K562 (cell line): ENCODE results near the gene BOD1L2. TPM values are rescaled to one million over a fixed set of nuclear protein-coding genes. Genes with fewer than 3 reads are reported as not detected.

Experiments
- ATF7 ChIP-seq: fragments of 450-650 bp; IDR thresholded peaks from 2 replicates; pipeline ENCODE4 v1.7.1; 2014; ENCODE audit warnings: mild to moderate bottlenecking, moderate library complexity
- BACH1 ChIP-seq: fragments of 200-800 bp; sonication (Bioruptor generic); IDR thresholded peaks from 2 replicates; pipeline ENCODE4 v1.6.1; 2016; ENCODE audit warnings: missing genetic modification characterization, missing compliant biosample characterization
- BRF2 ChIP-seq: IDR thresholded peaks from 3 replicates; pipeline ENCODE4 v1.6.1; 2011; ENCODE audit warnings: borderline replicate concordance, mild to moderate bottlenecking; ENCODE audit not compliant: insufficient read length, insufficient read depth
- CCNT2 ChIP-seq: IDR thresholded peaks from 2 replicates; pipeline ENCODE4 v1.6.1; 2011; ENCODE audit warnings: borderline replicate concordance, low read depth, mild to moderate bottlenecking, moderate library complexity, mixed read lengths, low read length; ENCODE audit not compliant: insufficient read length; ENCODE audit errors: extremely low read depth
- DNMT1 ChIP-seq: fragments of 450-650 bp; IDR thresholded peaks from 2 replicates; pipeline ENCODE4 v1.6.1; 2016; ENCODE audit warnings: antibody characterized with exemption, mild to moderate bottlenecking
- IFI16 ChIP-seq: fragments of 250-450 bp; sonication (Bioruptor Pico); IDR thresholded peaks from 2 replicates; pipeline ENCODE4 v2.1.2; 2022; ENCODE audit warnings: mild to moderate bottlenecking, inconsistent platforms
- JUND ChIP-seq, 2 experiments: IDR thresholded peaks; 2 replicates in 1 of 2; 3 replicates in 1 of 2; pipeline ENCODE4 v1.6.1; 2011; ENCODE audit warnings: borderline replicate concordance in 2 of 2, low read depth in 2 of 2, low read length in 2 of 2, improper control_type of control experiment in 1 of 2, missing biosample characterization in 1 of 2, missing genetic modification characterization in 1 of 2, missing genetic modification reagents in 1 of 2
- PPARD ChIP-seq: fragments of 250-450 bp; sonication (Bioruptor Pico); IDR thresholded peaks from 2 replicates; pipeline ENCODE4 v1.8.0; 2022; ENCODE audit warnings: inconsistent platforms, mild to moderate bottlenecking, moderate library complexity
- RBM39 ChIP-seq: fragments of 200-400 bp; formaldehyde crosslinking; optimal IDR thresholded peaks from 2 replicates; pipeline ENCODE3; 2018; ENCODE audit warnings: low read depth, low read length
- SAFB2 ChIP-seq: fragments of 200-400 bp; formaldehyde crosslinking; IDR thresholded peaks from 2 replicates; pipeline ENCODE4 v1.6.1; 2018; ENCODE audit warnings: borderline replicate concordance, low read length, low read depth, moderate library complexity; ENCODE audit not compliant: severe bottlenecking
- SMAD3 ChIP-seq: fragments of 450-650 bp; formaldehyde crosslinking; conservative IDR thresholded peaks from 2 replicates; pipeline ENCODE4 v1.4.0; 2020; ENCODE audit warnings: mild to moderate bottlenecking
- STAG1 ChIP-seq: sonication (generic); formaldehyde crosslinking; IDR thresholded peaks from 2 replicates; pipeline ENCODE4 v1.5.0; 2020; ENCODE audit warnings: missing genetic modification reagents, borderline replicate concordance
- TEAD4 ChIP-seq, 2 experiments: sonication (generic) in 1 of 2; formaldehyde crosslinking in 1 of 2; IDR thresholded peaks; 2 replicates each; pipeline versions ENCODE4 v1.6.1 to v1.8.0; 2012 to 2022; ENCODE audit warnings: borderline replicate concordance in 1 of 2, inconsistent platforms in 1 of 2, low read length in 1 of 2, mild to moderate bottlenecking in 1 of 2, missing genetic modification reagents in 1 of 2
- ZNF24 ChIP-seq: fragments of 450-650 bp; IDR thresholded peaks from 2 replicates; pipeline ENCODE4 v1.6.1; 2016
- ZNF696 ChIP-seq: fragments of 250-450 bp; sonication (Bioruptor Pico); conservative IDR thresholded peaks from 2 replicates; pipeline ENCODE4 v1.4.0; 2020; ENCODE audit warnings: mild to moderate bottlenecking, moderate library complexity
- ZSCAN29 ChIP-seq: fragments of 450-650 bp; IDR thresholded peaks from 2 replicates; pipeline ENCODE4 v1.6.1; 2017
- ZSCAN32 ChIP-seq: fragments of 450-650 bp; formaldehyde crosslinking; IDR thresholded peaks from 2 replicates; pipeline ENCODE4 v1.4.0; 2020; ENCODE audit warnings: mild to moderate bottlenecking, moderate library complexity
- polyA plus RNA-seq, 8 experiments: library from polyadenylated mRNA; depleted of rRNA in 4 of 8; stranded (reverse) in 5 of 8; unstranded in 3 of 8; fragments of >200 nt; fragmentation: Nextera tagmentation in 2 of 8; fragmentation: Illumina TruSeq in 1 of 8; extraction: Ambion mirVana in 2 of 8; extraction: Trizol in 1 of 8; gene quantifications; 2 replicates each; pipeline versions ENCODE4 v1.2.1 to v1.2.3, GENCODE V29; 2011 to 2014; ENCODE audit warnings: inconsistent platforms in 1 of 8, missing spikeins in 1 of 8
- total RNA-seq, 7 experiments: library from RNA; depleted of rRNA in 6 of 7; stranded (reverse); fragments of >200 nt in 6 of 7; fragmentation: Illumina TruSeq in 2 of 7; extraction: Trizol in 2 of 7; gene quantifications; 2 replicates each; pipeline versions ENCODE4 v1.2.1 to v1.2.3, GENCODE V29; 2011 to 2021; ENCODE audit warnings: low replicate concordance in 1 of 7
- TF ChIP-seq, protein P1 (sequence below): fragments of 450-650 bp; IDR thresholded peaks from one replicate; pipeline ENCODE4 v1.6.1; 2018; ENCODE audit warnings: mild to moderate bottlenecking, moderate library complexity; ENCODE audit not compliant: partially characterized antibody
- TF ChIP-seq, protein P2 (sequence below): sonication (generic); formaldehyde crosslinking; IDR thresholded peaks from 2 replicates; pipeline ENCODE4 v1.8.1; 2022; ENCODE audit warnings: missing genetic modification reagents
- TF ChIP-seq, protein P3 (sequence below): sonication (generic); formaldehyde crosslinking; IDR thresholded peaks from 2 replicates; pipeline ENCODE4 v1.8.0; 2022; ENCODE audit warnings: mild to moderate bottlenecking, missing genetic modification reagents, borderline replicate concordance

Gene BOD1L2
- total and polyA plus RNA-seq, 9 of the 15 experiments (the other 6 are each of a cell fraction or from before 2014, with no cell fraction given), result 0.03 TPM; not detected in 8

- TF ChIP-seq BRF2 (no peak), DNMT1 (no peak), ZNF696 (CRISPR knock-in tag) (no peak), TEAD4 (IDR thresholded peaks at IDR 0.05; ENCODE audit: low read length) (peak; percentile 70; the same call in 1 of the 2 replicates), TEAD4 (CRISPR knock-in tag; IDR thresholded peaks at IDR 0.05; ENCODE audit: borderline replicate concordance) (no peak), SMAD3 (CRISPR knock-in tag) (no peak), ZSCAN32 (CRISPR knock-in tag) (peak; percentile 97), ZNF24 (peak; percentile 46; the same call in 1 of the 2 replicates), ZSCAN29 (no peak), BACH1 (no peak), RBM39 (no peak), ATF7 (peak; percentile 96), CCNT2 (no peak), PPARD (no peak), STAG1 (no peak), SAFB2 (no peak), IFI16 (CRISPR knock-in tag) (no peak), JUND (IDR thresholded peaks at IDR 0.05; ENCODE audit: borderline replicate concordance, low read depth, low read length) (peak; percentile 95), JUND (tag; IDR thresholded peaks at IDR 0.05; ENCODE audit: borderline replicate concordance, low read depth, low read length) (peak; percentile 88; the same call in 1 of the 3 replicates)
- TF ChIP-seq, protein P1, sequence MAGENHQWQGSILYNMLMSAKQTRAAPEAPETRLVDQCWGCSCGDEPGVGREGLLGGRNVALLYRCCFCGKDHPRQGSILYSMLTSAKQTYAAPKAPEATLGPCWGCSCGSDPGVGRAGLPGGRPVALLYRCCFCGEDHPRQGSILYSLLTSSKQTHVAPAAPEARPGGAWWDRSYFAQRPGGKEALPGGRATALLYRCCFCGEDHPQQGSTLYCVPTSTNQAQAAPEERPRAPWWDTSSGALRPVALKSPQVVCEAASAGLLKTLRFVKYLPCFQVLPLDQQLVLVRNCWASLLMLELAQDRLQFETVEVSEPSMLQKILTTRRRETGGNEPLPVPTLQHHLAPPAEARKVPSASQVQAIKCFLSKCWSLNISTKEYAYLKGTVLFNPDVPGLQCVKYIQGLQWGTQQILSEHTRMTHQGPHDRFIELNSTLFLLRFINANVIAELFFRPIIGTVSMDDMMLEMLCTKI, result no peak
- TF ChIP-seq, protein P2, sequence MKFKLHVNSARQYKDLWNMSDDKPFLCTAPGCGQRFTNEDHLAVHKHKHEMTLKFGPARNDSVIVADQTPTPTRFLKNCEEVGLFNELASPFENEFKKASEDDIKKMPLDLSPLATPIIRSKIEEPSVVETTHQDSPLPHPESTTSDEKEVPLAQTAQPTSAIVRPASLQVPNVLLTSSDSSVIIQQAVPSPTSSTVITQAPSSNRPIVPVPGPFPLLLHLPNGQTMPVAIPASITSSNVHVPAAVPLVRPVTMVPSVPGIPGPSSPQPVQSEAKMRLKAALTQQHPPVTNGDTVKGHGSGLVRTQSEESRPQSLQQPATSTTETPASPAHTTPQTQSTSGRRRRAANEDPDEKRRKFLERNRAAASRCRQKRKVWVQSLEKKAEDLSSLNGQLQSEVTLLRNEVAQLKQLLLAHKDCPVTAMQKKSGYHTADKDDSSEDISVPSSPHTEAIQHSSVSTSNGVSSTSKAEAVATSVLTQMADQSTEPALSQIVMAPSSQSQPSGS (CRISPR knock-in tag), result no peak
- TF ChIP-seq, protein P3, sequence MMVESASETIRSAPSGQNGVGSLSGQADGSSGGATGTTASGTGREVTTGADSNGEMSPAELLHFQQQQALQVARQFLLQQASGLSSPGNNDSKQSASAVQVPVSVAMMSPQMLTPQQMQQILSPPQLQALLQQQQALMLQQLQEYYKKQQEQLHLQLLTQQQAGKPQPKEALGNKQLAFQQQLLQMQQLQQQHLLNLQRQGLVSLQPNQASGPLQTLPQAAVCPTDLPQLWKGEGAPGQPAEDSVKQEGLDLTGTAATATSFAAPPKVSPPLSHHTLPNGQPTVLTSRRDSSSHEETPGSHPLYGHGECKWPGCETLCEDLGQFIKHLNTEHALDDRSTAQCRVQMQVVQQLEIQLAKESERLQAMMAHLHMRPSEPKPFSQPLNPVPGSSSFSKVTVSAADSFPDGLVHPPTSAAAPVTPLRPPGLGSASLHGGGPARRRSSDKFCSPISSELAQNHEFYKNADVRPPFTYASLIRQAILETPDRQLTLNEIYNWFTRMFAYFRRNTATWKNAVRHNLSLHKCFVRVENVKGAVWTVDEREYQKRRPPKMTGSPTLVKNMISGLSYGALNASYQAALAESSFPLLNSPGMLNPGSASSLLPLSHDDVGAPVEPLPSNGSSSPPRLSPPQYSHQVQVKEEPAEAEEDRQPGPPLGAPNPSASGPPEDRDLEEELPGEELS (CRISPR knock-in tag), result no peak
These were observed 5.4 kb upstream of the BOD1L2 start (continued) for GRCh38 chr18:57141208-57142129.
